Measurements from ENCODE around the gene HMGCR. TPM values are rescaled to one million over a fixed set of nuclear protein-coding genes. Genes with fewer than 3 reads are reported as not detected.
"Not testable (repeated sequence)": the region's sequence is repeated elsewhere in the genome, so short reads cannot be mapped to it uniquely, and the experiment has no call there.

The HMGCR gene
- total RNA-seq, 1 donor from 2014 or later = 163 TPM

DNA sequence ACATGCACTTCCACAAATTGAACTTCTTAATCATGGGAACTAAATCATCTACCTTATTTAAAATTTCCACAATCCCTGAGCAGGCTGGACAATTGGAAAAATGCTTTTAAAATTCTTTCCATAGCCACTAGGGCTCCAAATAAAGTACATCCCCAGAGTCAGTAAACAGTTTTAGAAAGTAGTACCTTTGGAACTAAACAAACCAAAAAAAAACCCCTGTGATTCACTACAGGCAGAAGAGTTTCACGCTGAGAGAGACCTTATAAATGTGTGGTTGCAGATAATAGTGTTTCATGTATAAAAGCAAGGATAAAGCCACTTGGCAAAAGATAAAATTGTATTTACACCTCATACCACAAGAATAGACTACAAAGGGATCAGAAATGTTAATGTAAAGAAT lies 11.8 kb upstream of the HMGCR start:
- Mint-ChIP-seq H3K9me3 (ENCODE audit: low read depth) (no peaks in the 10 kb centered on the region), H3K4me3 (ENCODE audit: low read depth) (no peak overlapping the region), H3K4me1 (ENCODE audit: low read depth) (peaks cover 7% of the 10 kb centered on the region), H3K36me3 (ENCODE audit: insufficient read depth) (no peaks in the 10 kb centered on the region), H3K27ac (no peak overlapping the region), H3K27me3 (peaks cover 5% of the 10 kb centered on the region)
- TF ChIP-seq, protein P1, sequence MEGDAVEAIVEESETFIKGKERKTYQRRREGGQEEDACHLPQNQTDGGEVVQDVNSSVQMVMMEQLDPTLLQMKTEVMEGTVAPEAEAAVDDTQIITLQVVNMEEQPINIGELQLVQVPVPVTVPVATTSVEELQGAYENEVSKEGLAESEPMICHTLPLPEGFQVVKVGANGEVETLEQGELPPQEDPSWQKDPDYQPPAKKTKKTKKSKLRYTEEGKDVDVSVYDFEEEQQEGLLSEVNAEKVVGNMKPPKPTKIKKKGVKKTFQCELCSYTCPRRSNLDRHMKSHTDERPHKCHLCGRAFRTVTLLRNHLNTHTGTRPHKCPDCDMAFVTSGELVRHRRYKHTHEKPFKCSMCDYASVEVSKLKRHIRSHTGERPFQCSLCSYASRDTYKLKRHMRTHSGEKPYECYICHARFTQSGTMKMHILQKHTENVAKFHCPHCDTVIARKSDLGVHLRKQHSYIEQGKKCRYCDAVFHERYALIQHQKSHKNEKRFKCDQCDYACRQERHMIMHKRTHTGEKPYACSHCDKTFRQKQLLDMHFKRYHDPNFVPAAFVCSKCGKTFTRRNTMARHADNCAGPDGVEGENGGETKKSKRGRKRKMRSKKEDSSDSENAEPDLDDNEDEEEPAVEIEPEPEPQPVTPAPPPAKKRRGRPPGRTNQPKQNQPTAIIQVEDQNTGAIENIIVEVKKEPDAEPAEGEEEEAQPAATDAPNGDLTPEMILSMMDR (IDR thresholded peaks at IDR 0.05; ENCODE audit: unreplicated experiment) = peak; percentile 16
- no peak for DNase-seq (ENCODE audit: low spot score, unreplicated experiment)

DNA sequence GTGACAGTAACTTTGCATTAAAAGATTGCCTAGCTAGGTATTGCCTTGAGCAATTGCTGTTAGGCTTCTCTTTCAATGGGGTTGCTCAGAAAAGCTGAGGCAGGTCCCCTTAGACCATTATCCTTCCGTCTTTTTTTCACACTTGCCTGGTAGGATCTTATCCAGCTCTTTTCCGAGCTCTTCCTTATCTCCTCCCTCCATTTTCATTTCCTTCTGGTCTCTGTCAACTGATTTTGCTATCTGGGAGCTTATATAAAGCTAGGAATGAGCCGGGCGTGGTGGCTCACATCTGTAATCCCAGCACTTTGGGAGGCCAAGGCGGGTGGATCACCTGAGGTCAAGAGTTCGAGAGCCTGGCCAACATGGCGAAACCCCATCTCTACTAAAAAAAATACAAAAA lies 6.6 kb upstream of the HMGCR start:
- Mint-ChIP-seq H3K27me3 (no peaks in the 10 kb centered on the region), H3K4me3 (ENCODE audit: low read depth) (no peak overlapping the region), H3K4me1 (ENCODE audit: low read depth) (peaks cover 7% of the 10 kb centered on the region), H3K9me3 (ENCODE audit: low read depth) (no peaks in the 10 kb centered on the region), H3K36me3 (ENCODE audit: insufficient read depth) (no peaks in the 10 kb centered on the region), H3K27ac (no peak overlapping the region)
- TF ChIP-seq, protein P1 (IDR thresholded peaks at IDR 0.05; ENCODE audit: unreplicated experiment) = no peak
- DNase-seq (ENCODE audit: low spot score, unreplicated experiment) = no peak

DNA sequence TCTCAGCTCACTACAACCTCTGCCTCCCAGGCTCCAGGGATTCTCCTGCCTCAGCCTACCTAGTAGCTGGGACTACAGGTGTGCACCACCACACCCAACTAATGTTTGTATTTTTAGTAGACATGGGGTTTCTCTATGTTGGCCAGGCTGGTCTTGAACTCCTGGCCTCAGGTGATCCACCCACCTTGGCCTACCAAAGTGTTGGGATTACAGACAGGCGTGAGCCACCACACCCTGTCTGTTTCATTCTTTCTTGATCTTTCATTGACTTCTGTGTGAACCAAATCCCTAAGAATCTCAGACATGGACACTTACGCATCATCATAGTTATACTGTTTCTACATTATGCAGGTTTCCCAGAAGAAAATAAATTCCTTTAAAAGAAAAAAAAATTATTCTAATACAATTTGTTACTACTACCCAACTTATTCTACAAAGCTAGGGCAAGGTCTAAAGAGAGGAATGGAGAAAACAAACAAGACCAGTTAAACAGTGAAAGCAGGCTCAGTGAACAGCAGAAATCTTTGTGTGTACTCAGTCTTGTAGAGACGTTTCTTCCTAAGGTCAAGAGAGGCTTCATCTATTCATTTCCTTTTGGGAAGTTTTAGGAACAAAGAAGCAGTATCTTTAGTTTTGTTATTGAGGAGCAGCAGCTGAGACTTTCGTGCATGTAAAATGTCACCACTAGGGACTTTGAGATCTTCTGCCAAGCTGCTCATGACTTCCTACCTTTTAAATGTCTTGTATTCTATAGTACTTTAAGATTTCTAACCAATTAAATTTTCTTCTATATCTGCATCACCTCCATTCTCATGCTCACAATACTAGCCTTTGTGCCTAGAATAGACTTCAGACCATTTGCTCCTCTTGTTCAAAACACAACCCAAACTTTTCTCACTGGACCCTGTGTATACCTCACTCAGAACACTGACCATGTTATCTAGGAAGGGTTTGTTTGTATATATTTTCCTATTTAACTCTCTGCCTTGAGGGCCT lies 5.6 kb upstream of the HMGCR start:
- no peaks in the 10 kb centered on the region for H3K27me3 Mint-ChIP-seq
- H3K36me3 Mint-ChIP-seq (ENCODE audit: insufficient read depth) = no peaks in the 10 kb centered on the region
- no peak overlapping the region for H3K4me3 Mint-ChIP-seq (ENCODE audit: low read depth)
- H3K4me1 Mint-ChIP-seq (ENCODE audit: low read depth) = peaks cover 7% of the 10 kb centered on the region
- no peaks in the 10 kb centered on the region for H3K9me3 Mint-ChIP-seq (ENCODE audit: low read depth)
- no peak overlapping the region for H3K27ac Mint-ChIP-seq
- TF ChIP-seq, protein P1 (IDR thresholded peaks at IDR 0.05; ENCODE audit: unreplicated experiment) = peak; percentile 30
- DNase-seq (ENCODE audit: low spot score, unreplicated experiment) = no peak

- not testable (repeated sequence) for DNase-seq (ENCODE audit: low spot score, unreplicated experiment); H3K36me3 Mint-ChIP-seq (ENCODE audit: insufficient read depth); H3K27ac Mint-ChIP-seq; H3K27me3 Mint-ChIP-seq; H3K4me3 Mint-ChIP-seq (ENCODE audit: low read depth); H3K9me3 Mint-ChIP-seq (ENCODE audit: low read depth)
- H3K4me1 Mint-ChIP-seq (ENCODE audit: low read depth) = peaks cover 19% of the 10 kb centered on the region
These were observed 3.3 kb upstream of the HMGCR start for GRCh38 chr5:75333759-75334158.

GRCh38 chr5:75334413-75334812 lies 2.6 kb upstream of the HMGCR start:
- peaks cover 21% of the 10 kb centered on the region for H3K4me1 Mint-ChIP-seq (ENCODE audit: low read depth)
- not testable (repeated sequence) for H3K36me3 Mint-ChIP-seq (ENCODE audit: insufficient read depth); H3K27ac Mint-ChIP-seq; H3K27me3 Mint-ChIP-seq; H3K9me3 Mint-ChIP-seq (ENCODE audit: low read depth); DNase-seq (ENCODE audit: low spot score, unreplicated experiment); H3K4me3 Mint-ChIP-seq (ENCODE audit: low read depth)

DNA sequence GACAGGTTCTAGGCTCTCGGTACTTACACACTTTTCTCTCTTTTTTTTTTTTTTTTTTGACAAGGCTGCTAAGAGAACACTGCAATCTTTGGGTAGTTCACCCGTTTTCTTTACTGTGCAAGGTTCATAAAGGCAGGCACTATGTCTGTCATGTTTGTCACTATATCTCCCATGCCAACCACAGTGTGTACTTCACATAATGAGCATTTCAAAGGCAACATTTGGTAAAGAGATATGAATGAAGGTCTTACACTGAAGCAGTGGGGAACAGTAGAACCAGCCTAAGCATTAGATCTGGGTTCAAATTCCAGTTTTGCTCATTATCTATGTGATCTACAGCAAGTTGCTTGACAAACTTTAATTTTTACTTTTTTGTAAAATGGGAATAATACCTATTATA lies 1.5 kb upstream of the HMGCR start:
- H3K36me3 Mint-ChIP-seq (ENCODE audit: insufficient read depth) = no peaks in the 10 kb centered on the region
- H3K9me3 Mint-ChIP-seq (ENCODE audit: low read depth) = no peaks in the 10 kb centered on the region
- no peak for DNase-seq (ENCODE audit: low spot score, unreplicated experiment)
- H3K27ac Mint-ChIP-seq = no peak overlapping the region
- H3K4me3 Mint-ChIP-seq (ENCODE audit: low read depth) = no peak overlapping the region
- TF ChIP-seq, protein P1 (IDR thresholded peaks at IDR 0.05; ENCODE audit: unreplicated experiment) = no peak
- H3K27me3 Mint-ChIP-seq = no peaks in the 10 kb centered on the region
- H3K4me1 Mint-ChIP-seq (ENCODE audit: low read depth) = peaks cover 30% of the 10 kb centered on the region
